ENCODE results near the gene TIAM1.
A peak's percentile ranks its signal among the peaks of the same experiment; 100 is the strongest.

Gene TIAM1

GRCh38 chr21:31186916-31187315, 157.1 kb downstream of the TIAM1 start:
- intact Hi-C loops (cut with DNase I), result no loop called here

GRCh38 chr21:31185663-31186062, 158.4 kb downstream of the TIAM1 start:
- no peak for DNase-seq
- intact Hi-C loops (cut with DNase I), result no loop called here

More at GRCh38 chr21:31186916-31187315, 157.1 kb downstream of the TIAM1 start:
- DNase-seq, result no peak

- no peak for DNase-seq
- intact Hi-C loops (cut with DNase I), result no loop called here
Observed at GRCh38 chr21:31184876-31185275, 159.2 kb downstream of the TIAM1 start.

- peak in 1 of 10 donors; percentile 19 for DNase-seq
- intact Hi-C loops (cut with DNase I), result no loop called here
Observed at GRCh38 chr21:31184459-31184858, 159.6 kb downstream of the TIAM1 start.

GRCh38 chr21:31182231-31183140, 161.6 kb downstream of the TIAM1 start:
- DNase-seq, result peak in 2 of 10 donors; percentile 72 to 74
- intact Hi-C loops (cut with DNase I), result no loop called here

GRCh38 chr21:31181082-31181750, 162.8 kb downstream of the TIAM1 start:
- intact Hi-C loops (cut with DNase I), result loop anchor here (2.0 kb wide), 1 partner anchor 82 kb away; no protein-coding TSS in a partner anchor
- DNase-seq, result peak in 1 of 10 donors; percentile 9

GRCh38 chr21:31180256-31181081, 163.6 kb downstream of the TIAM1 start:
- peak in 1 of 10 donors; percentile 24 for DNase-seq
- intact Hi-C loops (cut with DNase I), result loop anchor here (1.0 to 2.0 kb wide), 2 partner anchors 71 to 82 kb away; no protein-coding TSS in a partner anchor

GRCh38 chr21:31176725-31177124, 167.3 kb downstream of the TIAM1 start:
- no peak for DNase-seq
- intact Hi-C loops (cut with DNase I), result no loop called here

GRCh38 chr21:31176080-31176551, 167.9 kb downstream of the TIAM1 start:
- peak in 1 of 10 donors; percentile 42 for DNase-seq
- intact Hi-C loops (cut with DNase I), result no loop called here

GRCh38 chr21:31173881-31174555, 170.0 kb downstream of the TIAM1 start:
- intact Hi-C loops (cut with DNase I), result no loop called here
- peak in 8 of 10 donors; percentile 20 to 91 (median 50) for DNase-seq

GRCh38 chr21:31172328-31172727, 171.7 kb downstream of the TIAM1 start:
- intact Hi-C loops (cut with DNase I), result no loop called here

GRCh38 chr21:31164713-31165694, 179.1 kb downstream of the TIAM1 start:
- peak in 1 of 10 donors; percentile 57 for DNase-seq
- intact Hi-C loops (cut with DNase I), result no loop called here

More at GRCh38 chr21:31172328-31172727, 171.7 kb downstream of the TIAM1 start:
- no peak for DNase-seq

- intact Hi-C loops (cut with DNase I), result no loop called here
- DNase-seq, result no peak
Observed at GRCh38 chr21:31162827-31163226, 181.2 kb downstream of the TIAM1 start.

GRCh38 chr21:31162079-31162699, 181.9 kb downstream of the TIAM1 start:
- DNase-seq, result peak in 1 of 10 donors; percentile 37
- intact Hi-C loops (cut with DNase I), result no loop called here

GRCh38 chr21:31161157-31161556, 182.9 kb downstream of the TIAM1 start:
- DNase-seq, result peak in 8 of 10 donors; percentile 48 to 89 (median 61)
- intact Hi-C loops (cut with DNase I), result no loop called here

- intact Hi-C loops (cut with DNase I), result no loop called here
Observed at GRCh38 chr21:31159808-31160207, 184.3 kb downstream of the TIAM1 start.

GRCh38 chr21:31158789-31159581, 185.1 kb downstream of the TIAM1 start:
- DNase-seq, result peak in 1 of 10 donors; percentile 34
- intact Hi-C loops (cut with DNase I), result no loop called here

More at GRCh38 chr21:31159808-31160207, 184.3 kb downstream of the TIAM1 start:
- DNase-seq, result peak in 1 of 10 donors; percentile 49
